Keratinocyte (primary cell): ENCODE data around the gene ATP2B2. TPM values are rescaled to one million over a fixed set of nuclear protein-coding genes. Genes with fewer than 3 reads are reported as not detected.

Experiments used
- DNase-seq: peaks from one replicate; pipeline ENCODE4 v3.0.0-alpha.2; 2011; ENCODE audit warnings: low read depth, missing footprints, low spot score
- FAIRE-seq: peaks from 2 replicates; lab custom pipeline; 2011; peaks lifted over from hg19 to GRCh38; lab: Jason Lieb, UNC
- H2AFZ ChIP-seq: 2 replicates; pipeline ENCODE4 v1.6.0; 2012; ENCODE audit warnings: low read length, control low read depth, inconsistent platforms; ENCODE audit not compliant: control insufficient read depth
- H3K27ac ChIP-seq: 2 replicates; pipeline ENCODE4 v1.5.1; 2011; ENCODE audit warnings: low read length; ENCODE audit not compliant: control insufficient read depth, insufficient read depth
- H3K27me3 ChIP-seq: 3 replicates; pipeline ENCODE4 v1.6.0; 2011; ENCODE audit warnings: low read length; ENCODE audit not compliant: control insufficient read depth, insufficient read depth; ENCODE audit errors: extremely low read depth
- H3K36me3 ChIP-seq, 2 experiments: 2 replicates in 1 of 2; 3 replicates in 1 of 2; pipeline ENCODE4 v1.5.1; 2011; ENCODE audit warnings: low read length in 2 of 2, mild to moderate bottlenecking in 1 of 2; ENCODE audit not compliant: control insufficient read depth in 2 of 2, insufficient read depth in 2 of 2; ENCODE audit errors: extremely low read depth in 1 of 2
- H3K4me1 ChIP-seq: 3 replicates; pipeline ENCODE4 v1.5.1; 2011; ENCODE audit warnings: low read length; ENCODE audit not compliant: control insufficient read depth, insufficient read depth; ENCODE audit errors: extremely low read depth
- H3K4me2 ChIP-seq: 3 replicates; pipeline ENCODE4 v1.6.0; 2011; ENCODE audit warnings: low read depth, low read length; ENCODE audit not compliant: control insufficient read depth, insufficient read depth; ENCODE audit errors: extremely low read depth
- H3K4me3 ChIP-seq, 3 experiments: fragments of 200-600 bp in 1 of 3; sonication (generic) in 1 of 3; 2 replicates in 2 of 3; 3 replicates in 1 of 3; pipeline ENCODE4 v1.5.1; 2011 to 2016; ENCODE audit warnings: low read length in 3 of 3, mild to moderate bottlenecking in 3 of 3, control low read depth in 2 of 3, inconsistent platforms in 1 of 3, low read depth in 1 of 3, mixed read lengths in 1 of 3, mixed run types in 1 of 3, moderate library complexity in 1 of 3; ENCODE audit not compliant: control insufficient read depth in 2 of 3, insufficient read depth in 2 of 3; ENCODE audit errors: extremely low read depth in 1 of 3
- H3K79me2 ChIP-seq: 2 replicates; pipeline ENCODE4 v1.6.0; 2012; ENCODE audit warnings: low read length; ENCODE audit not compliant: control insufficient read depth, insufficient read depth
- H3K9ac ChIP-seq: 3 replicates; pipeline ENCODE4 v1.6.0; 2011; ENCODE audit warnings: low read length; ENCODE audit not compliant: control insufficient read depth, insufficient read depth; ENCODE audit errors: extremely low read depth
- H3K9me1 ChIP-seq: 3 replicates; pipeline ENCODE4 v1.6.0; 2011; ENCODE audit warnings: low read length; ENCODE audit not compliant: control insufficient read depth, insufficient read depth; ENCODE audit errors: extremely low read depth
- H3K9me3 ChIP-seq: 2 replicates; pipeline ENCODE4 v1.5.1; 2012; ENCODE audit warnings: low read depth, low read length; ENCODE audit not compliant: control insufficient read depth
- H4K20me1 ChIP-seq: 3 replicates; pipeline ENCODE4 v1.6.0; 2011; ENCODE audit warnings: low read length; ENCODE audit not compliant: control insufficient read depth, insufficient read depth; ENCODE audit errors: extremely low read depth
- EZH2 ChIP-seq: IDR thresholded peaks from one replicate; pipeline ENCODE4 v1.6.1; 2012; ENCODE audit warnings: inconsistent platforms, mild to moderate bottlenecking, low read length, moderate library complexity
- dilution Hi-C: fragments of 300-500 bp; cut with MboI; formaldehyde crosslinking; loops from one replicate; pipeline ENCODE4 v1.7.0; 2020; ENCODE audit warnings: low sequenced_read_pairs; ENCODE audit not compliant: extremely low pct_ligation_motif_present
- polyA plus RNA-seq, 5 experiments: library from polyadenylated mRNA; depleted of rRNA in 3 of 5; stranded (reverse) in 3 of 5; stranded (forward) in 1 of 5; unstranded in 1 of 5; fragments of >200 nt; gene quantifications; 1 replicate in 1 of 5; 2 replicates in 3 of 5; 3 replicates in 1 of 5; pipeline versions ENCODE4 v1.2.1 to v1.2.3, GENCODE V29; 2011 to 2012; ENCODE audit warnings: missing spikeins in 2 of 5, low read depth in 1 of 5, low replicate concordance in 1 of 5
- TF ChIP-seq, protein P1 (sequence below), 3 experiments: IDR thresholded peaks in 1 of 3; conservative IDR thresholded peaks in 1 of 3; optimal IDR thresholded peaks in 1 of 3; 2 replicates in 2 of 3; 3 replicates in 1 of 3; pipeline versions ENCODE3 to v1.5.1; 2011; ENCODE audit warnings: low read length in 3 of 3, mild to moderate bottlenecking in 3 of 3, moderate library complexity in 2 of 3, control low read depth in 1 of 3, inconsistent platforms in 1 of 3; ENCODE audit not compliant: insufficient read depth in 2 of 3; ENCODE audit errors: extremely low read depth in 1 of 3

ATP2B2 gene
- polyA plus RNA-seq, 1 donor (not counting 4 experiments of a cell fraction or from before 2014, with no cell fraction given) = not detected

DNA sequence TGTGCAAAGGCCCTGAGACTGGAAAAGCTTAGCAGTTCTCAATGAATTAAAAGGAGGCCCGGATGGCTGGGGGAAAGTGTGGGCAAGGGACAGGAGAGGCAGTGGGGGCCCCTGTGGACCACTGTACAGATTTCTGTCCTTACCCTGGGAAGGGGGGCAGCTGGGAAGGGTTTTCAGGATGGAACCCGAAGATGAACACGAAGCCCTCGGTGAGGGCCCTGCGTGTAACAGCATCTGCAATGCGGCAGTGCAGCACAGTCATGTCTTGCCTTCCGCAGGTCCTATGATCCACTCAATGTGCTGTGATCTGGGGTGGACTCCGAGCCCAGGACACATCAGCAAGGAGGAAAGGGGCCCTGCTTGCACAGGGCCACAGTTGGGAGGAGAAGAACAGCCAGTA is 7.9 kb upstream of the ATP2B2 start:
- Histone ChIP-seq H3K36me3 (no peaks in the 10 kb centered on the region), H3K79me2 (no peaks in the 10 kb centered on the region), H3K4me3 (no peak overlapping the region), H3K27me3 (peaks cover 24% of the 10 kb centered on the region), H4K20me1 (no peaks in the 10 kb centered on the region), H3K27ac (no peak overlapping the region), H3K9me1 (no peaks in the 10 kb centered on the region), H2AFZ (no peak overlapping the region), H3K4me2 (no peak overlapping the region), H3K9ac (no peak overlapping the region), H3K9me3 (no peaks in the 10 kb centered on the region), H3K4me1 (peaks cover 6% of the 10 kb centered on the region)
- TF ChIP-seq, protein P1, sequence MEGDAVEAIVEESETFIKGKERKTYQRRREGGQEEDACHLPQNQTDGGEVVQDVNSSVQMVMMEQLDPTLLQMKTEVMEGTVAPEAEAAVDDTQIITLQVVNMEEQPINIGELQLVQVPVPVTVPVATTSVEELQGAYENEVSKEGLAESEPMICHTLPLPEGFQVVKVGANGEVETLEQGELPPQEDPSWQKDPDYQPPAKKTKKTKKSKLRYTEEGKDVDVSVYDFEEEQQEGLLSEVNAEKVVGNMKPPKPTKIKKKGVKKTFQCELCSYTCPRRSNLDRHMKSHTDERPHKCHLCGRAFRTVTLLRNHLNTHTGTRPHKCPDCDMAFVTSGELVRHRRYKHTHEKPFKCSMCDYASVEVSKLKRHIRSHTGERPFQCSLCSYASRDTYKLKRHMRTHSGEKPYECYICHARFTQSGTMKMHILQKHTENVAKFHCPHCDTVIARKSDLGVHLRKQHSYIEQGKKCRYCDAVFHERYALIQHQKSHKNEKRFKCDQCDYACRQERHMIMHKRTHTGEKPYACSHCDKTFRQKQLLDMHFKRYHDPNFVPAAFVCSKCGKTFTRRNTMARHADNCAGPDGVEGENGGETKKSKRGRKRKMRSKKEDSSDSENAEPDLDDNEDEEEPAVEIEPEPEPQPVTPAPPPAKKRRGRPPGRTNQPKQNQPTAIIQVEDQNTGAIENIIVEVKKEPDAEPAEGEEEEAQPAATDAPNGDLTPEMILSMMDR (optimal IDR thresholded peaks at IDR 0.05 in 1 of 3, IDR thresholded peaks at IDR 0.05 in 1 of 3, conservative IDR thresholded peaks at IDR 0.05 in 1 of 3; ENCODE audit: extremely low read depth in 1 of 3, insufficient read depth in 2 of 3, low read length in 3 of 3) = no peak
- TF ChIP-seq EZH2 = no peak
- FAIRE-seq (no peak), DNase-seq (no peak)
- dilution Hi-C loops = no loop called here

DNA sequence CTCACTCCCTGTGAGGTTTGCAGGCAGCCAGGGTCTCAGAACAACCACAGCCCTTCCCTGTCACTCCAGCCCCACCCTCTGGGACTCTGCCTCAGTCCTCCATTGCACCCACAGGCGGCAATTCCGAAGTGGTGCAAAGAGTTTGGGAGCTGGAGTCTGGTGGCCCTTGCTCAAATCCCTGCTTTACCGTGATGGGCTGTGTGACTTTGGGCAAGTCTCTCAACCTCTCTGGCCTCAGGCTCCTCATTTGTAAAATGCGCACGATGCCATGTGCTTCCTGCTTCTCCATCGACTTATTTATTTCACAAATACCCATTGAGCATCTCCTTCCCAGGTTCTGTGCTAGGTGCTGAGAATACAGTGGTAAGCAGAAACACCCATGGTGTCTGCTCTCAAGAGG is 7.3 kb upstream of the ATP2B2 start:
- Histone ChIP-seq H3K36me3 (no peaks in the 10 kb centered on the region), H3K9me1 (no peaks in the 10 kb centered on the region), H4K20me1 (no peaks in the 10 kb centered on the region), H2AFZ (no peak overlapping the region), H3K4me1 (peaks cover 6% of the 10 kb centered on the region), H3K4me2 (no peak overlapping the region), H3K27me3 (peaks cover 23% of the 10 kb centered on the region), H3K27ac (no peak overlapping the region), H3K4me3 (no peak overlapping the region), H3K9me3 (no peaks in the 10 kb centered on the region), H3K9ac (no peak overlapping the region), H3K79me2 (no peaks in the 10 kb centered on the region)
- TF ChIP-seq, protein P1 (optimal IDR thresholded peaks at IDR 0.05 in 1 of 3, IDR thresholded peaks at IDR 0.05 in 1 of 3, conservative IDR thresholded peaks at IDR 0.05 in 1 of 3; ENCODE audit: extremely low read depth in 1 of 3, insufficient read depth in 2 of 3, low read length in 3 of 3) = no peak
- TF ChIP-seq EZH2 = no peak
- FAIRE-seq = no peak
- DNase-seq = no peak
- dilution Hi-C loops = no loop called here
